Rectal smooth muscle tissue (tissue), 1 donor: ENCODE measurements around the gene KYAT1.
A peak's percentile ranks its signal among the peaks of the same experiment; 100 is the strongest.

ENCODE experiments used
- H3K27ac ChIP-seq: one replicate; pipeline ENCODE4 v1.7.0; 2013; ENCODE audit warnings: low read depth, low read length, inconsistent platforms
- H3K27me3 ChIP-seq: one replicate; pipeline ENCODE4 v1.7.0; 2013; ENCODE audit warnings: low read length; ENCODE audit not compliant: control insufficient read depth, insufficient read depth
- H3K36me3 ChIP-seq: one replicate; pipeline ENCODE4 v1.7.0; 2013; ENCODE audit warnings: low read length; ENCODE audit not compliant: control insufficient read depth, insufficient read depth
- H3K4me1 ChIP-seq: one replicate; pipeline ENCODE4 v1.7.0; 2013; ENCODE audit warnings: low read length; ENCODE audit not compliant: control insufficient read depth, insufficient read depth
- H3K4me3 ChIP-seq: one replicate; pipeline ENCODE4 v1.7.0; 2013; ENCODE audit warnings: low read length
- H3K9ac ChIP-seq: one replicate; pipeline ENCODE4 v1.7.0; 2013; ENCODE audit warnings: low read length

Gene KYAT1

DNA sequence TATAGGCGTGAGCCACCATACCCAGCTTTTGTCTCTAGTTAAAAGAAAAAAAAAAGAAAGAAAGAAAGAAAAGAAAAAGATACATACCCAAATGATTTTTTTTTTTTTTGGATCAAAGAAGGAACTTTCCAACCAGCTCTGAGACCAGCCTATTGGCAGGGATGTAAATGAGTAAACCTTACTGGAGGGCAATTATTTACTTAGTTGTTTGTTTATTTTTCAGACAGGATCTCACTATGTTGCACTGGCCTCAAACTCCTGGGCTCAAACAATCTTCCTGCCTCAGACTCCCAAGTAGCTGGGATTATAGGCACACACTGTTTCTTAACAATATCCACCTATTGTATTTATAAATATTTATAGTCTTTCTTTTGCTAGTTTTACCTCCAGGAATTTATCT, 41.2 kb downstream of the KYAT1 start:
- Histone ChIP-seq H3K27ac (no peak overlapping the region), H3K9ac (no peak overlapping the region), H3K36me3 (peaks cover 6% of the 10 kb centered on the region), H3K27me3 (no peaks in the 10 kb centered on the region), H3K4me3 (no peak overlapping the region), H3K4me1 (no peaks in the 10 kb centered on the region)

DNA sequence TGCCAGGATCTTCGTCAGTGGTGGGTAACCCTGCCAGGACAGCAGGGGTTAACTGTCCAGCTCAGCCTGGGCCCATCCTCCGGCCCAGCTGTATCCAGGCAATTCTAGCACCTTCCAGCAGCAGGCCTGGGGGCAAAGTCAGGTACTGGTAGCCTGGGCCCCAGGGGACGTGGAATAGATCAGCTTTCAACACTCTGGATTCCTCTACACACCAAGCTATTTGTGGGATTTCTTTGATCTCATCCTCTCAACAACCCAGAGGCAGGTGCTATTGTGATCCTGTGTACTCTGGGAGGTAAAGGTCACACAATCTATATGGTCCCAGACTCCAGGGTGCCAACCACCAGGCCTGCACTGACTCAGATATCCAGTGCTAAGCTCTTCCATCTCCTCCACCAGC, 43.4 kb downstream of the KYAT1 start:
- Histone ChIP-seq H3K27ac (no peak overlapping the region), H3K36me3 (peaks cover 6% of the 10 kb centered on the region)

GRCh38 chr9:128836509-128837145, 45.1 kb downstream of the KYAT1 start:
- Histone ChIP-seq H3K4me1 (no peaks in the 10 kb centered on the region), H3K4me3 (no peak overlapping the region), H3K27me3 (no peaks in the 10 kb centered on the region), H3K27ac (no peak overlapping the region), H3K36me3 (peaks cover 6% of the 10 kb centered on the region), H3K9ac (no peak overlapping the region)

More for the DNA sequence above, 43.4 kb downstream of the KYAT1 start:
- no peak overlapping the region for H3K4me3 ChIP-seq
- no peak overlapping the region for H3K9ac ChIP-seq
- H3K4me1 ChIP-seq, result no peaks in the 10 kb centered on the region
- no peaks in the 10 kb centered on the region for H3K27me3 ChIP-seq

GRCh38 chr9:128835246-128836210, 46.2 kb downstream of the KYAT1 start:
- Histone ChIP-seq H3K9ac (no peak overlapping the region), H3K27me3 (no peaks in the 10 kb centered on the region), H3K27ac (no peak overlapping the region), H3K4me3 (no peak overlapping the region), H3K4me1 (no peaks in the 10 kb centered on the region), H3K36me3 (peaks cover 6% of the 10 kb centered on the region)

DNA sequence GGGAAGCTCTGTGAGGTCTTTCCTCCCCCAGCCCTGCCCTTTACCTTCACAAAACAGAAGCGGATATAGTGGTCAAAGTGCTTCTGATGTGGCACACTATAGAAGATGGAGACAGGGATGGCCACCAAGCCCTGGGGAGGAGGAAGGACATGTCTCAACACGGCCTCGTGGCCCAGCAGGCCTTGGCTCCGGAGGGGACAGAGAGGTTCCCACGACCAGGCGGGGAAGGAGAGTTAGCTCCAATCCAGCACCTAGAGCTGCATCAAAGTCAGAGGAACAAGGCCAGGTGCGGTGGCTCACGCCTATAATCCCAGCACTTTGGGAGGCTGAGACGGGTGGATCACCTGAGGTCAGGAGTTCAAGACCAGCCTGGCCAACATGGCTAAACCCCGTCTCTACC, 48.1 kb downstream of the KYAT1 start:
- no peak overlapping the region for H3K4me3 ChIP-seq
- no peak overlapping the region for H3K9ac ChIP-seq
- H3K4me1 ChIP-seq, result peaks cover 6% of the 10 kb centered on the region
- no peak overlapping the region for H3K27ac ChIP-seq
- H3K27me3 ChIP-seq, result no peaks in the 10 kb centered on the region
- peaks cover 6% of the 10 kb centered on the region for H3K36me3 ChIP-seq

DNA sequence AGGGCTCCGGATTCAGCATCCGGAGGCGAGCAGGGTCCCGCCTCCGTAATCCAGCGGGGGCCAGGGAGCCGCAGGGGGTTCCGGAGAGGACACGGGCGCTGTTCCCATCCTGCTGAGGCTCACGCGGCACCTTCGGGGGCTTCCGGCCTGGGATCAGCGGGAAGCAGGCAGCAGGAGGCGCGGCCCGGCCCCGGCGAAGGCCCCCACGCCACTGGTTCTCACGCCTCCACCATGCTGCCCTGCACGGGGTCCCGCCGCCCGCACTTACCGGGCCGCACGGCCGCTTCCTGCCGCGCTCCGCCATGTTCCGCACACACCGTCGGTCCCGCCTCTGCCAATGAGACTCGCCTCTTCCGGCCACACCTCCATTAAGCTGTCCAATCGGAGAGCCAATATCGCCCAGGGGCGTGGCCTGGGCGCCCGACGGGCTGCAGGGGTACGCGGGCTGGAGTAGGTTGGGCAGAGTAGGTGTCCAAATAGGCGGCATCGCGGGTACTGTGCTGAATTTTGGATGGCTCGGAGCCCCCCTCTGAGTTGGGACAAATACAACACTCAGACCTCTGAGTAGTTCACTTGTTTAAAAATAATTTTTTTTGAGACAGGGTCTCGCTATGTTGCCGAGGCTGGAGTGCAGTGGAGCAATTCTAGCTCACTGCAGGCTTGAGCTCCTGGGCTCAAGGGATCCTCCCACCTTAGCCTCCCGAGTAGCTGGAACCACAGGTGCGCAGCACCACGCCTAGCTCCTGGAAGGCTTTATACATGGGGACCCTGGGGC, 52.1 kb downstream of the KYAT1 start, which contains the start of gene SPOUT1:
Gene SPOUT1, minus strand, starts transcription at position 318 of the 775 bp plus-strand sequence. Its CDS starts 14 bp downstream, at position 304.
- Histone ChIP-seq H3K27me3 (no peaks in the 10 kb centered on the region), H3K4me1 (peaks cover 7% of the 10 kb centered on the region), H3K27ac (no peak within 1 kb of the TSS), H3K9ac (peak within 1 kb of the TSS; percentile 76), H3K4me3 (peak within 1 kb of the TSS; percentile 83), H3K36me3 (peaks cover 14% of the 10 kb centered on the region)

- peaks cover 18% of the 10 kb centered on the region for H3K36me3 ChIP-seq
- H3K4me1 ChIP-seq, result peaks cover 7% of the 10 kb centered on the region
- H3K9ac ChIP-seq, result peak overlapping the region; percentile 76
- no peaks in the 10 kb centered on the region for H3K27me3 ChIP-seq
- H3K27ac ChIP-seq, result no peak overlapping the region
- peak overlapping the region; percentile 83 for H3K4me3 ChIP-seq
Measured at GRCh38 chr9:128828719-128829452, 52.9 kb downstream of the KYAT1 start.

GRCh38 chr9:128828267-128828666, 53.5 kb downstream of the KYAT1 start:
- H3K27ac ChIP-seq, result no peak overlapping the region
- no peaks in the 10 kb centered on the region for H3K27me3 ChIP-seq
- peaks cover 18% of the 10 kb centered on the region for H3K36me3 ChIP-seq
- peaks cover 7% of the 10 kb centered on the region for H3K4me1 ChIP-seq
- H3K4me3 ChIP-seq, result peak overlapping the region; percentile 83
- H3K9ac ChIP-seq, result no peak overlapping the region

GRCh38 chr9:128825923-128826700, 55.6 kb downstream of the KYAT1 start:
- Histone ChIP-seq H3K27me3 (no peaks in the 10 kb centered on the region), H3K36me3 (peaks cover 27% of the 10 kb centered on the region), H3K9ac (no peak overlapping the region), H3K27ac (no peak overlapping the region), H3K4me1 (peaks cover 7% of the 10 kb centered on the region), H3K4me3 (no peak overlapping the region)

DNA sequence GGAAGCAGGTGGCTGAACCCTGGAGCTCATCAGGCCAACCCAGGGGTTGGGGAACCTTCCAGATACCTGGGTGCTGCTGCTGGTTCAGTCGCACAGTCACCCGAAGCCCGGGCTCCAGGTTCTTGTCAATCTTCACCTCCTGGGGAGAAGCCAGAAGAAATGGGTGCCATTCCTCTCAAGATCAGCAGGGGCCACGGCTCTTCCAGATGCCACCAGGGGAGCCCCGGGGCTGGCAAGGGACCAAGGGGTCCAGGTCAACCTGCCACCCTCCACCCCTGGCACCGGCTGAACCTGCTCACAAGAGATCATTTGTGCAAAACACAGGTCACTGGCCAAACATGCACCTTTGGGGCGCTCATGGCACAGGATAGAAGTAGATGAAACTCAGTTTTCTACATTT, 56.8 kb downstream of the KYAT1 start:
- no peak overlapping the region for H3K27ac ChIP-seq
- peaks cover 27% of the 10 kb centered on the region for H3K36me3 ChIP-seq
- H3K27me3 ChIP-seq, result no peaks in the 10 kb centered on the region
- no peak overlapping the region for H3K4me3 ChIP-seq
- no peak overlapping the region for H3K9ac ChIP-seq
- H3K4me1 ChIP-seq, result peaks cover 9% of the 10 kb centered on the region

DNA sequence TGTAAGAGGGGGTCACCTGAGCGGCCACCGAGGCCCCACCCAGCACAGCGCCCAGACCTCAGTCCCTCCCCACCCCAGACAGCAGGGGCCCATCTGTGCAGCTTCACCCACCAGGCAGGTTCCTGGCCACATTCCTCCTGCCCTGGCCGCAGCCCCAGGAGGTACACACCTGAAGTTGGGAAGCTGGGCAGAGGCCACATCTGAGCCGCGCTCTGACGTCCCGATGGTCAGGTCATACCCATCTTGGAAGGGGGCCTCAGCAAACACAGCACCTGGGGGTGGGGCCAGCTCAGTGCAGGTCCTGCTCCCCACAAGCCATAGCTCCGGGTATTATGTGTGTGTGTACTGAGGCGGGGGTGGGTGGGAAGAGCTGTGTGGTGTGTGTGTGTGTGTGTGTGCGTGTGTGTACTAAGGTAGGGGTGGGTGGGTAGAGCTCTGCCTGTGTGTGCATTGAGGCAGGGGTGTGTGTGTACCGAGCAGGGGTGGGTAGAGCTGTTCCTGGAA, 57.8 kb downstream of the KYAT1 start:
- Histone ChIP-seq H3K36me3 (peaks cover 27% of the 10 kb centered on the region), H3K4me1 (peaks cover 12% of the 10 kb centered on the region)

More for the DNA sequence above, 57.8 kb downstream of the KYAT1 start:
- Histone ChIP-seq H3K9ac (no peak overlapping the region), H3K27ac (no peak overlapping the region), H3K4me3 (no peak overlapping the region), H3K27me3 (no peaks in the 10 kb centered on the region)
